Adipocyte (in vitro differentiated cells): ENCODE data around the gene ALX3.
"Not testable (repeated sequence)": the region's sequence is repeated elsewhere in the genome, so short reads cannot be mapped to it uniquely, and the experiment has no call there.

Experiments
- DNase-seq: peaks from one replicate; pipeline ENCODE4 v3.0.0-alpha.2; 2015; ENCODE audit warnings: low read depth
- H3K27me3 ChIP-seq: replicated peaks from 2 replicates; pipeline ENCODE4 v1.7.0; 2013; ENCODE audit warnings: mild to moderate bottlenecking, low read length, moderate library complexity; ENCODE audit not compliant: control insufficient read depth, insufficient read depth
- H3K36me3 ChIP-seq: 2 replicates; pipeline ENCODE4 v1.7.0; 2013; ENCODE audit warnings: low read length, mild to moderate bottlenecking, moderate library complexity; ENCODE audit not compliant: control insufficient read depth, insufficient read depth, severe bottlenecking
- H3K4me1 ChIP-seq: 2 replicates; pipeline ENCODE4 v1.7.0; 2013; ENCODE audit warnings: mild to moderate bottlenecking, low read length, moderate library complexity; ENCODE audit not compliant: control insufficient read depth, insufficient read depth
- H3K4me3 ChIP-seq: 2 replicates; pipeline ENCODE4 v1.7.0; 2013; ENCODE audit warnings: mild to moderate bottlenecking, low read length, moderate library complexity
- H3K9ac ChIP-seq: 2 replicates; pipeline ENCODE4 v1.7.0; 2013; ENCODE audit warnings: mild to moderate bottlenecking, low read length, moderate library complexity
- H3K9me3 ChIP-seq: 2 replicates; pipeline ENCODE4 v1.7.0; 2013; ENCODE audit warnings: mild to moderate bottlenecking, low read length, moderate library complexity; ENCODE audit not compliant: control insufficient read depth

Gene ALX3

DNA sequence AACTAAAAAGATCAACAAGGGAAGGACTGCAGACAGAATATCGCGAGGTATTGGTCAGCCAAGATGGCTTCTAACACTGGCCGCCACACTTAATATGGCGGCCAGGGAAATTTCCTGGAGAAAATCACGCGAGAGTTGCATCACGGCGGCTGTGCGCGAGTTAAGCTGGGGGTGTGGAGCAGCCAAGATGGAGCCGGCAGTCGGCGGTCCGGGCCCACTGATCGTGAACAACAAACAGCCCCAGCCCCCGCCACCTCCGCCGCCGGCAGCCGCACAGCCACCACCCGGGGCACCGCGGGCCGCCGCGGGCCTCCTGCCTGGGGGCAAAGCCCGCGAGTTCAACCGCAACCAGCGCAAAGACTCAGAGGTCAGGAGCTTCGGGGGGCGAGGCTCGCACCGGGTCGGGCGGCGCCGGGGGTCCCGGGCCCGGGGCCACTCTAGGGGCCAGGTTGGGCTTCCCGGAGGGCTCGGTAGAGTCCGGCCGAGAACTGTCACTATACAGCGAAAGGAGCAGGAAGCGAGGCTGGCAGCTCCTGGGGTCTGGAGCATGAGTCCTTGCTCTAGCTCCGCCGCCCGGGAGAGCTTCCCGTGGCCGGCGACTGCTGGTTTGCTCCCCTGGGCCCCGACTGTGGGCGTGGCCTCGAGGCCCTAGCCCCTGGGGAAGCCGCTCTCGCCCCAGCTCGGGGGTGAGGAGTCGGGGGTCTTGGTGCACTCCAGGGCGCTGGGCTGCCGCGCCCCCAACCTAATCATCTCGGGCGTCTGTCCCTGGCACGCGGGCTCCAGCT lies 35.8 kb downstream of the ALX3 start, which contains the start of gene STRIP1:
TSS of gene STRIP1 (plus strand) at position 174 of the 785 bp plus-strand sequence. CDS start at position 188, 14 bp downstream.
- H3K27me3 ChIP-seq, result no peaks in the 10 kb centered on the region
- no peaks in the 10 kb centered on the region for H3K9me3 ChIP-seq
- H3K36me3 ChIP-seq, result peaks cover 23% of the 10 kb centered on the region
- H3K9ac ChIP-seq, result peak within 1 kb of the TSS; percentile 96
- H3K4me1 ChIP-seq, result peaks cover 20% of the 10 kb centered on the region
- H3K4me3 ChIP-seq, result peak within 1 kb of the TSS; percentile 91
- DNase-seq, result peak; percentile 98

DNA sequence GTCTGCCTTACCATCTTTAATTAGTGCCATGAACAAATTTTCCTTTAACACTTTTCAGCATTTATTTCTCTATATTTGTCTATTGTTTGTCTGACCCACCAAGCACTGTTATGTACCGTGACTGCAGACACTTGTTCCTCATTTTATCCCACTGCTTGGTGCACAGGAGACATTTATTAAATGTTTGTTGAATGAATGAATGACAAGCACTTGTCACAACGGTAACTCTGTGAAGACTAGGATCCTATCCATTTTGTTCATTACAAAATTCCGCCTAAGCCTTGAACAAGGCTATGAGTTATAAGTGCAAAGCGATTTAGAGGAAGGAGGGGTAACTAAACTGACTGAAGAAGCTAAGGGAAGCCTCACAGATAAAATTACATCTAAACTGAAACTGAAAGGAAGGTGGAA lies 36.4 kb downstream of the ALX3 start:
- peak overlapping the region; percentile 91 for H3K4me3 ChIP-seq

DNA sequence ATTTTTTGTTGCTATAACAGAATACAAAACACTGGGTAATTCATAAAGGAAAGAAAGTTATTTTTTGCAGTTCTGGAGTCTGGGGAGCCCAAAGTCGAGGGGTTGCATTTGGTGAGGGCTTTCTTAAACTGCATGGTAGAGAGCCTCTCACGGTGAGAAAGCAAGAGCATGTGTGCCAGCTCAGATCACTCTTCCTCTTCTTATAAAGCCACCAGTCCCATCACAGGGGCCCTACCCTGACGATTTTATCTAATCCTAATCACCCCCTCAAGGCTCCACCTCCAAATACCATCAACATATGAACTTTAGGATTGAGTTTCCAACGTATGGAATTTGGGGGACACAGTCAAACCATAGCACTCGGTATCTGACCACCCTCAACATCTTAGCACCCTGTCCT lies 37.1 kb downstream of the ALX3 start:
- Histone ChIP-seq H3K4me3 (no peak overlapping the region), H3K27me3 (no peaks in the 10 kb centered on the region), H3K9ac (peak overlapping the region; percentile 96), H3K36me3 (peaks cover 11% of the 10 kb centered on the region), H3K9me3 (no peaks in the 10 kb centered on the region), H3K4me1 (peaks cover 20% of the 10 kb centered on the region)
- DNase-seq, result no peak

More for the DNA sequence above, 36.4 kb downstream of the ALX3 start:
- H3K27me3 ChIP-seq, result no peaks in the 10 kb centered on the region
- peaks cover 17% of the 10 kb centered on the region for H3K36me3 ChIP-seq
- H3K9ac ChIP-seq, result peak overlapping the region; percentile 96
- DNase-seq, result no peak
- H3K9me3 ChIP-seq, result no peaks in the 10 kb centered on the region
- peaks cover 20% of the 10 kb centered on the region for H3K4me1 ChIP-seq

DNA sequence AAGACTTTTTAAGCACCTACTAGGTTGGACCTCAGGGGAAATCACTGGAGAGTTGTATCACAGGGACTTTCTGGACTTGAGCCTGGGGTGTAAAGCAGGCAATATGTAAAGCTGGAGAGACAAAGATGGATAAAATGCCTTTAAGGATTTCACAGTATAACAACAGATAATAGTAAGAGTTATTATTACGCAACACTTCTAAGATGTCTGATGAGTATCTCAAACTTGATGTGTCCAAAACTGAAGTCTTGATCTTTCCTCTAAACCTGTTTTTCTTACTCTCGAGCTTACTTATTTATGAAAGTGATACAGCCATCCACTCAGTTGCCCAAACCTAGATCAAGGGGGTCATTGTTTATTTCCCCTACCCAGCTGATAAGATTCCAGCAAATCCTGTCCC lies 38.1 kb downstream of the ALX3 start:
- Histone ChIP-seq H3K9me3 (no peaks in the 10 kb centered on the region), H3K36me3 (peaks cover 2% of the 10 kb centered on the region), H3K4me3 (no peak overlapping the region), H3K4me1 (peaks cover 20% of the 10 kb centered on the region), H3K27me3 (no peaks in the 10 kb centered on the region), H3K9ac (no peak overlapping the region)
- DNase-seq, result no peak

DNA sequence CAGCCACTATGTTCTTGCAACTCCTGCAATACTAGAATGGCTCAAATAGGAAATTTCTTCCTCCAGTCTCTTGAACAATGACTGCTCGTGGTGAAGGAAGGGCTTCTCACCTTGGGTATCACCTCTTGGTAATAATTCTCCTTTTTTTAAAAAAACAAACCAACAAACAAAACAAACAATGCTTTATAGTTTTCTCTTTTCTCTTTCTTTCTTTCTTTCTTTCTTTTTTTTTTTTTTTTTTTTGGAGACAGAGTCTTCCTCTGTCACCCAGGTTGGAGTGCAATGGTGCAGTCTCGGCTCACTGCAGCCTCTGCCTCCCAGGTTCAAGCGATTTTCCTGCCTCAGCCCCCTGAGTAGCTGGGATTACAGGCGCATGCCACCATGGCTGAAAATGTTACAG lies 39.8 kb downstream of the ALX3 start:
- not testable (repeated sequence) for H3K9ac ChIP-seq, H3K27me3 ChIP-seq, H3K9me3 ChIP-seq, DNase-seq, H3K36me3 ChIP-seq
- peaks cover 16% of the 10 kb centered on the region for H3K4me1 ChIP-seq
- H3K4me3 ChIP-seq, result peak overlapping the region; percentile 44

DNA sequence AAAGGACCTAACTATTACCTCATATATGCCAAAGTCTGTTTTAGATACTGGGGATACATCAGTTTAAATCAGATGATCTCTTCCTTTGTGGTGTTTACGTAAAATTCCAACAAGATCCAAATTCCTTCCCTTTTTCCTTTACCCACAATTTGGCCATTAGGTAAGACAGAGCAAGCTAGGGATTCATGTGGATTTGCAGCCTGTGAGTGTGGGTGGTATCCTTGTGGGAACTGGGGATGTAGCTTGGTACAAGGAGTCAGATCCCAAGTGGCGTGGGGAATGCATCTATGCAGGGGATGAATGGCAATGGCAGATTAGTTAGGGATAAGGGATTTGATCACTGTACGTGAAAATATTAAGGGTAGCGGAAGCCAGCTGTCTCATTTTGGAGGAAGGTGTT lies 45.9 kb downstream of the ALX3 start:
- Histone ChIP-seq H3K27me3 (no peaks in the 10 kb centered on the region), H3K9me3 (no peaks in the 10 kb centered on the region), H3K36me3 (peaks cover 62% of the 10 kb centered on the region), H3K4me3 (no peak overlapping the region), H3K4me1 (no peaks in the 10 kb centered on the region), H3K9ac (no peak overlapping the region)
- no peak for DNase-seq

DNA sequence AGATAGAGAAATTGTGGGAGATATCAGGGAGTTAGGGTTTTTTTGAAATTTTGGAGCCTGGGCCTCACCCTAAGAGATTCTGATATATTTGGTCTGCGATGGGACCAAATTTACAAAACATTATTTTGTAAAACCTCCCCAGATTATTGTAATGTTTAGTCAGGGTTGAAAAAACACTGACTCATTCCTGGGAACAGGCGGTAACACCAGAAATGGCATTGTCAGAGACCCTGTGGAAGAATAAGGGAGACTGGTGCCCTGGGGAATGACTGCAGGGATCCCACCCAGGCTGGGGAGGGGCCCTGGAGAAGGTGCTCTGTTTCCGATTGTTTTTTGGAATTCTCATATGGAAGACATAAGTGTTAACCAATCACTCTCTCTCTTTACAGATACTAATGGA lies 49.2 kb downstream of the ALX3 start:
- peaks cover 95% of the 10 kb centered on the region for H3K36me3 ChIP-seq
- no peaks in the 10 kb centered on the region for H3K9me3 ChIP-seq
- no peak overlapping the region for H3K9ac ChIP-seq
- H3K4me1 ChIP-seq, result no peaks in the 10 kb centered on the region
- H3K4me3 ChIP-seq, result no peak overlapping the region
- DNase-seq, result peak; percentile 35
- H3K27me3 ChIP-seq, result no peaks in the 10 kb centered on the region

DNA sequence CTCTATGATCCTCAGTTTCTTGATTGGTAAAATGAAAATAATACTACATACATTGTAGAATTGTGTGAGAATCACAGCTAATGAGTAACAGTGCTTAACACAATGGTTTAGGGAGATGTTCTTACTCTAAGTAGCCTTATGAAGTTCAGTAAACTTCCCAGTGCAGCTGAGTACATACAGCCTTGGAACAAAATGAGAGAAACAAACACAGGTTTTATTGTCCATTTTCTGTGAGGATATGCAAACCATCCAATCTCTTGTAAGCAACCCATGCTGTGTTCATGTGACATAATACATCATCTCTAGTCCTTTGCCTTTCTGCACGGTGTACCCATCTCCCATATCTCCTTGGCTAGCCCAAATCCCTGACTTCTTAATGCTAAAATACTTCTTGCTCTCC lies 50.7 kb downstream of the ALX3 start:
- Histone ChIP-seq H3K4me3 (no peak overlapping the region), H3K9ac (no peak overlapping the region), H3K9me3 (no peaks in the 10 kb centered on the region), H3K36me3 (peaks cover 100% of the 10 kb centered on the region), H3K4me1 (no peaks in the 10 kb centered on the region), H3K27me3 (no peaks in the 10 kb centered on the region)
- no peak for DNase-seq

DNA sequence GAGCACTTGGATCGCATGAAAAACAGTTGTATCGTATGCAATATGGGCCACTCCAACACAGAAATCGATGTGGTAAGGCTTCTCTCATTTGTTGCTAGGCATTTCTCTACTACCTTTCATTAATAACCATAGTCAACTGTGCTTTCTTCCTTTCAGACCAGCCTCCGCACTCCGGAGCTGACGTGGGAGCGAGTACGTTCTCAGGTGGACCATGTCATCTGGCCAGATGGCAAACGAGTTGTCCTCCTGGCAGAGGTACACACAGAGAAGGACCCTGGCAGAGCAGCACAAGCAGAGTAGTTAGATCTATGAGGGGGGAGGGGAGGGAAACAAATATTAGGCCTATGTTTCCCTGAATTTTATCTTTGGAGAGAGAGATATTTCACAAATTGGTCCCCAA lies 52.1 kb downstream of the ALX3 start:
- Histone ChIP-seq H3K4me3 (no peak overlapping the region), H3K4me1 (no peaks in the 10 kb centered on the region), H3K27me3 (no peaks in the 10 kb centered on the region), H3K36me3 (peaks cover 96% of the 10 kb centered on the region), H3K9ac (no peak overlapping the region), H3K9me3 (no peaks in the 10 kb centered on the region)
- DNase-seq, result no peak

DNA sequence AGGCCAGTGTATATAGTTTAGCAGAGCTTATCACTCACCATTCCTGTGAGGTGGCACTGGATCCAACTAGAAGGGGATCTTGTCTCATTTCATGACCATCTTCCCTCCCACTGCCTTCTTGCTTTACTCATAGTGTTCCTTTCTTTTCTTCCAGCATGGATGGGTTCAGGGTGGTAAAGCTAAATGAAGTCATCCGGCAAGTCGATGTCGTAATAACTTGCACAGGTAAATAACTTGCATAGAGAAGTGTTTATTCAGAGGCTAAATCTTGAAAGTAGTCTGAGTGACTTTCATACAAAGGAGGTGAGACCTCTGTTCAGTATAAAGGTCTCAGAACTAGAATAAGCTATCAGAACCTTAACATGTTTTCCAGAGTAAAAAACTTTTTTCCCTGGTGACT lies 52.7 kb downstream of the ALX3 start:
- Histone ChIP-seq H3K4me1 (no peaks in the 10 kb centered on the region), H3K9ac (no peak overlapping the region)

DNA sequence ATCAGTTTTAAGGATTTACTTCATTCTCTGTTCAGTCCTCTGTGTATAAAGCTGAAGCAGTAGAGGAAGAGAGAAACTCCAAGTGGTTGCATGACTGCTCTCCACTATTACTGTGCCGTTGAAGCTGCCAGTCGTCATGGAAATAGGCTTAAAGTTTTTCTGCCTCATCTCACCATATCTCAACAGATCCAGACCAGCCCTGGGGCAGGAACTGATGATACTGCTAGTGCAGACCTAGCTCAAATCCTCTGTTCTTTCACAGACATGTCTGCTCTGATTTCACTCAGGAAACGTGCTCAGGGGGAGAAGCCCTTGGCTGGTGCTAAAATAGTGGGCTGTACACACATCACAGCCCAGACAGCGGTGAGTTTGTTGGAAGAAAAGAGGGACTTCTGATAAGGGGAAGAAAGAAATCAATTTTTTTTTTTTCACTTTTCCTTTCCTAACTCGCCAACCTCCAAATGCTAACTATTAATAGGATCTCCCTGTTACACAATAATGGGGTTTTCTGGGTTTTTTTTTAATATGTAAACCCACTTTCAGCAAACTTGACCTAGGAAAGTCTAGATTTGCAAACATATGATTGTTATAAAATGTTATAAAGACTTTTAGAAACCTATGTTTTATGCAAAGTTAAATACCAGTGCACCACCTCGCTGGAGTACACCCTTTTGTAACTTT lies 58.2 kb downstream of the ALX3 start:
- Histone ChIP-seq H3K36me3 (peaks cover 81% of the 10 kb centered on the region), H3K9ac (no peak overlapping the region), H3K4me1 (no peaks in the 10 kb centered on the region), H3K9me3 (no peaks in the 10 kb centered on the region), H3K4me3 (no peak overlapping the region), H3K27me3 (no peaks in the 10 kb centered on the region)
- no peak for DNase-seq

More for the DNA sequence above, 52.7 kb downstream of the ALX3 start:
- H3K4me3 ChIP-seq, result no peak overlapping the region
- H3K36me3 ChIP-seq, result peaks cover 96% of the 10 kb centered on the region
- no peaks in the 10 kb centered on the region for H3K27me3 ChIP-seq
- no peak for DNase-seq
- H3K9me3 ChIP-seq, result no peaks in the 10 kb centered on the region
